Endodermal cell (in vitro differentiated cells): ENCODE results near the gene FEM1A. TPM values are rescaled to one million over a fixed set of nuclear protein-coding genes. Genes with fewer than 3 reads are reported as not detected.
A peak's percentile ranks its signal among the peaks of the same experiment; 100 is the strongest.
"Not testable (repeated sequence)": the region's sequence is repeated elsewhere in the genome, so short reads cannot be mapped to it uniquely, and the experiment has no call there.

Experiments
- DNase-seq: peaks from one replicate; pipeline ENCODE4 v3.0.0-alpha.2; 2017
- H3K27ac ChIP-seq: 2 replicates; pipeline ENCODE4 v1.5.1; 2013; ENCODE audit warnings: mild to moderate bottlenecking, low read depth, low read length, moderate library complexity
- H3K27me3 ChIP-seq: 2 replicates; pipeline ENCODE4 v1.6.1; 2013; ENCODE audit warnings: mild to moderate bottlenecking, low read length, moderate library complexity; ENCODE audit not compliant: insufficient read depth, control insufficient read depth, poor library complexity, severe bottlenecking
- H3K36me3 ChIP-seq: 2 replicates; pipeline ENCODE4 v1.7.0; 2013; ENCODE audit warnings: mild to moderate bottlenecking, low read length, moderate library complexity; ENCODE audit not compliant: control insufficient read depth, insufficient read depth
- H3K4me1 ChIP-seq: one replicate; pipeline ENCODE4 v1.7.0; 2013; ENCODE audit warnings: low read length; ENCODE audit not compliant: control insufficient read depth, insufficient read depth
- H3K4me3 ChIP-seq: 2 replicates; pipeline ENCODE4 v1.5.1; 2013; ENCODE audit warnings: mild to moderate bottlenecking, low read length, moderate library complexity
- H3K9ac ChIP-seq: 2 replicates; pipeline ENCODE4 v1.6.1; 2013; ENCODE audit warnings: mild to moderate bottlenecking, low read length, moderate library complexity; ENCODE audit not compliant: poor library complexity, severe bottlenecking; ENCODE audit errors: extremely low read depth
- H3K9me3 ChIP-seq: 2 replicates; pipeline ENCODE4 v1.6.1; 2013; ENCODE audit warnings: mild to moderate bottlenecking, low read length, moderate library complexity; ENCODE audit not compliant: control insufficient read depth
- H3K27ac Mint-ChIP-seq: 2 replicates; pipeline ENCODE4 v1.8.0; 2020; ENCODE audit warnings: mixed read lengths
- H3K27me3 Mint-ChIP-seq: 2 replicates; pipeline ENCODE4 v1.8.0; 2021; ENCODE audit warnings: mild to moderate bottlenecking, mixed read lengths; ENCODE audit not compliant: insufficient read depth
- H3K36me3 Mint-ChIP-seq: 2 replicates; pipeline ENCODE4 v1.8.0; 2020; ENCODE audit warnings: low read depth, mixed read lengths
- H3K4me1 Mint-ChIP-seq: 2 replicates; pipeline ENCODE4 v1.8.0; 2020; ENCODE audit warnings: mixed read lengths
- H3K4me3 Mint-ChIP-seq: 2 replicates; pipeline ENCODE4 v1.8.0; 2020; ENCODE audit warnings: mild to moderate bottlenecking, moderate library complexity, mixed read lengths
- H3K9me3 Mint-ChIP-seq: 2 replicates; pipeline ENCODE4 v1.8.0; 2020; ENCODE audit warnings: mild to moderate bottlenecking, mixed read lengths
- WGBS, 2 experiments: methylation state at CpG; one replicate each; pipeline versions ENCODE4 v1.1.5 to v1.1.7; 2013; ENCODE audit warnings: missing lambda C conversion rate in 2 of 2, mixed read lengths in 1 of 2; ENCODE audit not compliant: insufficient coverage in 1 of 2, insufficient read length in 1 of 2; 5-methylcytosine and 5-hydroxymethylcytosine counted together
- total RNA-seq, 2 donors: library from RNA; stranded (reverse); fragmentation: NEBNext Ultra II Directional in 1 of 2; extraction: Animal tissue kit (Norgen Biotek cat#: 25700) in 1 of 2; gene quantifications; 2 replicates in 1 of 2; 3 replicates in 1 of 2; pipeline ENCODE4 v1.2.1, GENCODE V29; 2021
- TF ChIP-seq, protein P1 (sequence below): fragments of 200-600 bp; sonication (generic); conservative IDR thresholded peaks from 2 replicates; pipeline ENCODE4 v1.5.0; 2021; ENCODE audit warnings: antibody characterized with exemption, mild to moderate bottlenecking

The FEM1A gene
- total RNA-seq, 2 donors from 2014 or later = 15.8 to 16.0 TPM

DNA sequence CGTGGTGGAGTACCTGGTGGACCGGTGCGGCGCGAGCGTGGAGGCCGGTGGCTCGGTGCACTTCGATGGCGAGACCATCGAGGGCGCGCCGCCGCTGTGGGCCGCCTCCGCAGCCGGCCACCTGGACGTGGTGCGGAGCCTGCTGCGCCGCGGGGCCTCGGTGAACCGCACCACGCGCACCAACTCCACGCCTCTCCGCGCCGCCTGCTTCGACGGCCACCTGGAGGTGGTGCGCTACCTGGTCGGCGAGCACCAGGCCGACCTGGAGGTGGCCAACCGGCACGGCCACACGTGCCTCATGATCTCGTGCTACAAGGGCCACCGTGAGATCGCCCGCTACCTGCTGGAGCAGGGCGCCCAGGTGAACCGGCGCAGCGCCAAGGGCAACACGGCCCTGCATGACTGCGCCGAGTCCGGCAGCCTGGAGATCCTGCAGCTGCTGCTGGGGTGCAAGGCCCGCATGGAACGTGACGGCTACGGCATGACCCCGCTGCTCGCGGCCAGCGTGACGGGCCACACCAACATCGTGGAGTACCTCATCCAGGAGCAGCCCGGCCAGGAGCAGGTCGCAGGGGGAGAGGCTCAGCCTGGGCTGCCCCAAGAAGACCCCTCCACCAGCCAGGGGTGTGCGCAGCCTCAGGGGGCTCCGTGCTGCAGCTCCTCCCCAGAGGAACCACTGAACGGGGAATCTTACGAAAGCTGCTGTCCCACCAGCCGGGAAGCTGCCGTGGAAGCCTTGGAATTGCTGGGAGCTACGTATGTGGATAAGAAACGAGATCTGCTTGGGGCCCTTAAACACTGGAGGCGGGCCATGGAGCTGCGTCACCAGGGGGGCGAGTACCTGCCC is 708 bp downstream of the FEM1A start:
- Mint-ChIP-seq H3K27ac (peak overlapping the region; percentile 89), H3K36me3 (peaks cover 33% of the 10 kb centered on the region), H3K4me1 (peaks cover 12% of the 10 kb centered on the region), H3K4me3 (peak overlapping the region; percentile 64)
- H3K9ac ChIP-seq = peak overlapping the region; percentile 97
- WGBS, 2 experiments = 5 to 16% methylated on average over 32 to 75 of the region's 75 CpGs
- H3K27me3 Mint-ChIP-seq, H3K4me1 ChIP-seq, H3K9me3 ChIP-seq, H3K9me3 Mint-ChIP-seq, H3K27me3 ChIP-seq: not testable (repeated sequence)
- peak overlapping the region; percentile 88 for H3K27ac ChIP-seq
- H3K4me3 ChIP-seq = peak overlapping the region; percentile 82
- peaks cover 25% of the 10 kb centered on the region for H3K36me3 ChIP-seq
- TF ChIP-seq, protein P1, sequence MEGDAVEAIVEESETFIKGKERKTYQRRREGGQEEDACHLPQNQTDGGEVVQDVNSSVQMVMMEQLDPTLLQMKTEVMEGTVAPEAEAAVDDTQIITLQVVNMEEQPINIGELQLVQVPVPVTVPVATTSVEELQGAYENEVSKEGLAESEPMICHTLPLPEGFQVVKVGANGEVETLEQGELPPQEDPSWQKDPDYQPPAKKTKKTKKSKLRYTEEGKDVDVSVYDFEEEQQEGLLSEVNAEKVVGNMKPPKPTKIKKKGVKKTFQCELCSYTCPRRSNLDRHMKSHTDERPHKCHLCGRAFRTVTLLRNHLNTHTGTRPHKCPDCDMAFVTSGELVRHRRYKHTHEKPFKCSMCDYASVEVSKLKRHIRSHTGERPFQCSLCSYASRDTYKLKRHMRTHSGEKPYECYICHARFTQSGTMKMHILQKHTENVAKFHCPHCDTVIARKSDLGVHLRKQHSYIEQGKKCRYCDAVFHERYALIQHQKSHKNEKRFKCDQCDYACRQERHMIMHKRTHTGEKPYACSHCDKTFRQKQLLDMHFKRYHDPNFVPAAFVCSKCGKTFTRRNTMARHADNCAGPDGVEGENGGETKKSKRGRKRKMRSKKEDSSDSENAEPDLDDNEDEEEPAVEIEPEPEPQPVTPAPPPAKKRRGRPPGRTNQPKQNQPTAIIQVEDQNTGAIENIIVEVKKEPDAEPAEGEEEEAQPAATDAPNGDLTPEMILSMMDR = peak; percentile 18
- peak; percentile 58 for DNase-seq

- not testable (repeated sequence) for DNase-seq, H3K27ac ChIP-seq, H3K9me3 ChIP-seq, H3K27me3 Mint-ChIP-seq, H3K4me1 ChIP-seq, H3K9me3 Mint-ChIP-seq, H3K27me3 ChIP-seq
- Histone ChIP-seq H3K4me3 (peak overlapping the region; percentile 82), H3K36me3 (peaks cover 25% of the 10 kb centered on the region), H3K9ac (peak overlapping the region; percentile 97)
- Mint-ChIP-seq H3K4me3 (peak overlapping the region; percentile 64), H3K36me3 (peaks cover 38% of the 10 kb centered on the region), H3K27ac (peak overlapping the region; percentile 89), H3K4me1 (peaks cover 12% of the 10 kb centered on the region)
- 94 to 98% methylated on average over 19 to 24 of the region's 24 CpGs for WGBS, 2 experiments
Measured at GRCh38 chr19:4792866-4793195, 1.3 kb downstream of the FEM1A start.

DNA sequence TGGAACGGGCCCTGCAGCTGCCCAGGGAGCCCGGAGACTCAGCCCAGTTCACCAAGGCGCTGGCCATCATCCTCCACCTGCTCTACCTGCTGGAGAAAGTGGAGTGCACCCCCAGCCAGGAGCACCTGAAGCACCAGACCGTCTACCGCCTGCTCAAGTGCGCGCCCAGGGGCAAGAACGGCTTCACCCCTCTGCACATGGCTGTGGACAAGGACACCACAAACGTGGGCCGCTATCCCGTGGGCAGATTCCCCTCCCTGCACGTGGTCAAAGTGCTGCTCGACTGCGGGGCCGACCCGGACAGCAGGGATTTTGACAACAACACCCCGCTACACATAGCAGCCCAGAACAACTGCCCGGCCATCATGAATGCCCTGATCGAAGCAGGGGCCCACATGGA is 1.7 kb downstream of the FEM1A start:
- H3K4me3 Mint-ChIP-seq = peak overlapping the region; percentile 64
- H3K4me1 Mint-ChIP-seq = peaks cover 12% of the 10 kb centered on the region
- H3K36me3 ChIP-seq = peaks cover 25% of the 10 kb centered on the region
- not testable (repeated sequence) for H3K9ac ChIP-seq, H3K27me3 ChIP-seq, H3K27ac ChIP-seq, H3K4me3 ChIP-seq, DNase-seq, H3K9me3 Mint-ChIP-seq, H3K4me1 ChIP-seq, H3K9me3 ChIP-seq, H3K27me3 Mint-ChIP-seq
- peak overlapping the region; percentile 89 for H3K27ac Mint-ChIP-seq
- peaks cover 40% of the 10 kb centered on the region for H3K36me3 Mint-ChIP-seq
- 84 to 94% methylated on average over 9 to 19 of the region's 19 CpGs for WGBS, 2 experiments

GRCh38 chr19:4794971-4795370 is 3.4 kb downstream of the FEM1A start:
- TF ChIP-seq, protein P1 = no peak
- Mint-ChIP-seq H3K27me3 (no peaks in the 10 kb centered on the region), H3K4me3 (no peak overlapping the region), H3K36me3 (peaks cover 47% of the 10 kb centered on the region), H3K4me1 (peaks cover 12% of the 10 kb centered on the region), H3K27ac (peak overlapping the region; percentile 86), H3K9me3 (no peaks in the 10 kb centered on the region)
- no peak overlapping the region for H3K27ac ChIP-seq
- WGBS, 2 experiments = 92 to 96% methylated on average over 9 to 11 of the region's 11 CpGs
- no peak overlapping the region for H3K9ac ChIP-seq
- no peaks in the 10 kb centered on the region for H3K9me3 ChIP-seq
- H3K4me1 ChIP-seq = peaks cover 5% of the 10 kb centered on the region
- DNase-seq = no peak
- H3K36me3 ChIP-seq = peaks cover 25% of the 10 kb centered on the region
- no peaks in the 10 kb centered on the region for H3K27me3 ChIP-seq
- peak overlapping the region; percentile 59 for H3K4me3 ChIP-seq
